Measurements from ENCODE around the gene WDR45B.

WDR45B gene

GRCh38 chr17:82677353-82677925, 29.2 kb upstream of the WDR45B start:
- DNase-seq (ENCODE audit: low spot score): no peak

- no peak for DNase-seq (ENCODE audit: low spot score)
Measured at GRCh38 chr17:82675476-82676245, 27.4 kb upstream of the WDR45B start.

- no peak for DNase-seq (ENCODE audit: low spot score)
Measured at GRCh38 chr17:82674656-82675475, 26.6 kb upstream of the WDR45B start.

GRCh38 chr17:82670661-82671450, 22.6 kb upstream of the WDR45B start:
- DNase-seq (ENCODE audit: low spot score): no peak

GRCh38 chr17:82668631-82669099, 20.4 kb upstream of the WDR45B start:
- peak; percentile 65 for DNase-seq (ENCODE audit: low spot score)

- DNase-seq (ENCODE audit: low spot score): no peak
Measured at GRCh38 chr17:82668024-82668630, 19.9 kb upstream of the WDR45B start.

GRCh38 chr17:82667668-82668000, 19.4 kb upstream of the WDR45B start:
- DNase-seq (ENCODE audit: low spot score): no peak

GRCh38 chr17:82666931-82667667, 18.9 kb upstream of the WDR45B start:
- no peak for DNase-seq (ENCODE audit: low spot score)

GRCh38 chr17:82665891-82666290, 17.6 kb upstream of the WDR45B start:
- no peak for DNase-seq (ENCODE audit: low spot score)

GRCh38 chr17:82665217-82665616, 17.0 kb upstream of the WDR45B start:
- DNase-seq (ENCODE audit: low spot score): no peak

GRCh38 chr17:82664701-82665182, 16.5 kb upstream of the WDR45B start:
- DNase-seq (ENCODE audit: low spot score): no peak

- no peak for DNase-seq (ENCODE audit: low spot score)
Measured at GRCh38 chr17:82664276-82664575, 16.0 kb upstream of the WDR45B start.

- no peak for DNase-seq (ENCODE audit: low spot score)
Measured at GRCh38 chr17:82663381-82664275, 15.4 kb upstream of the WDR45B start.

GRCh38 chr17:82662711-82663261, 14.5 kb upstream of the WDR45B start:
- no peak for DNase-seq (ENCODE audit: low spot score)

- DNase-seq (ENCODE audit: low spot score): no peak
Measured at GRCh38 chr17:82661717-82662683, 13.8 kb upstream of the WDR45B start.

GRCh38 chr17:82659886-82660285, 11.6 kb upstream of the WDR45B start:
- no peak for DNase-seq (ENCODE audit: low spot score)

GRCh38 chr17:82658796-82659452, 10.7 kb upstream of the WDR45B start:
- DNase-seq (ENCODE audit: low spot score): no peak

- DNase-seq (ENCODE audit: low spot score): no peak
Measured at GRCh38 chr17:82658331-82658730, 10.1 kb upstream of the WDR45B start.

Measured in AG08395 (cell line).